ENCODE data around the gene DCLK1.

DCLK1 gene

GRCh38 chr13:36115306-36115705, 15.9 kb downstream of the DCLK1 start:
- Histone ChIP-seq H3K79me2 (ENCODE audit: insufficient read depth, low read depth) (no peaks in the 10 kb centered on the region), H2AFZ (ENCODE audit: low read depth) (no peak overlapping the region)
- no peak for TF ChIP-seq CTCF (conservative IDR thresholded peaks at IDR 0.05; ENCODE audit: low read depth, low read length)

GRCh38 chr13:36114233-36114632, 16.9 kb downstream of the DCLK1 start:
- no peak overlapping the region for H3K9ac ChIP-seq
- no peak overlapping the region for H3K27ac ChIP-seq
- no peak overlapping the region for H3K4me3 ChIP-seq (IDR thresholded peaks at IDR 0.05; ENCODE audit: insufficient read depth, low read depth, low read length)
- H3K79me2 ChIP-seq (ENCODE audit: insufficient read depth, low read depth), result no peaks in the 10 kb centered on the region
- no peaks in the 10 kb centered on the region for H3K4me1 ChIP-seq (ENCODE audit: low read depth, poor library complexity, severe bottlenecking)
- no peaks in the 10 kb centered on the region for H3K27me3 ChIP-seq (ENCODE audit: insufficient read depth, low read depth)
- no peak for TF ChIP-seq CTCF (conservative IDR thresholded peaks at IDR 0.05; ENCODE audit: low read depth, low read length)
- no peak overlapping the region for H2AFZ ChIP-seq (ENCODE audit: low read depth)
- no peaks in the 10 kb centered on the region for H4K20me1 ChIP-seq (ENCODE audit: insufficient read depth)
- no peaks in the 10 kb centered on the region for H3K36me3 ChIP-seq (ENCODE audit: insufficient read depth)
- no peak overlapping the region for H3K4me2 ChIP-seq

More at GRCh38 chr13:36115306-36115705, 15.9 kb downstream of the DCLK1 start:
- no peak overlapping the region for H3K9ac ChIP-seq
- no peak overlapping the region for H3K4me3 ChIP-seq (IDR thresholded peaks at IDR 0.05; ENCODE audit: insufficient read depth, low read depth, low read length)
- H3K27ac ChIP-seq, result no peak overlapping the region
- H3K27me3 ChIP-seq (ENCODE audit: insufficient read depth, low read depth), result no peaks in the 10 kb centered on the region
- no peaks in the 10 kb centered on the region for H4K20me1 ChIP-seq (ENCODE audit: insufficient read depth)
- no peaks in the 10 kb centered on the region for H3K4me1 ChIP-seq (ENCODE audit: low read depth, poor library complexity, severe bottlenecking)
- no peaks in the 10 kb centered on the region for H3K36me3 ChIP-seq (ENCODE audit: insufficient read depth)
- H3K4me2 ChIP-seq, result no peak overlapping the region

- H3K4me1 ChIP-seq (ENCODE audit: low read depth, poor library complexity, severe bottlenecking), result no peaks in the 10 kb centered on the region
- H3K36me3 ChIP-seq (ENCODE audit: insufficient read depth), result no peaks in the 10 kb centered on the region
- H3K9ac ChIP-seq, result no peak overlapping the region
- no peak overlapping the region for H3K4me2 ChIP-seq
- no peak overlapping the region for H3K4me3 ChIP-seq (IDR thresholded peaks at IDR 0.05; ENCODE audit: insufficient read depth, low read depth, low read length)
- no peak for TF ChIP-seq CTCF (conservative IDR thresholded peaks at IDR 0.05; ENCODE audit: low read depth, low read length)
- no peak overlapping the region for H3K27ac ChIP-seq
- no peaks in the 10 kb centered on the region for H4K20me1 ChIP-seq (ENCODE audit: insufficient read depth)
- H3K79me2 ChIP-seq (ENCODE audit: insufficient read depth, low read depth), result no peaks in the 10 kb centered on the region
- H2AFZ ChIP-seq (ENCODE audit: low read depth), result no peak overlapping the region
- no peaks in the 10 kb centered on the region for H3K27me3 ChIP-seq (ENCODE audit: insufficient read depth, low read depth)
These were observed 22.2 kb downstream of the DCLK1 start for GRCh38 chr13:36108954-36109353.

DNA sequence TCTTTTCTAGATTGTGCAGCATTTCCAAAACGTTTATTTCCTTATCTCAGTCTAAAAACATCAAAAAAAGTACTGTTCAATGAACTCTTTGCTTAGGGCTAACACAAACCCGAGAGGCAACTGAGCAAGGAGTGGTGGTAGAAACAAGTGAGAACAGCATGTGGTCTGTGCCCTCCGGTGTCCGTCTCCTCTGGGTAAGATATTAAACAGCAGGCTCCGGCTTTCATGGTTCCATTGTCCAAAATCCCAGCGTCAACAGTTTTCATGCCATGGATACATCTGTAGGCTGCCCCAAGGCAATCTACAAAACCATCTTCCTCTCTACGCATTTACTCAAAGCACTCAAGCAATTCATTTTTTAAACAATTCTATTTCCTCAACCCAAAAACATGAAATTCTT, 22.8 kb downstream of the DCLK1 start:
- no peak overlapping the region for H3K4me3 ChIP-seq (IDR thresholded peaks at IDR 0.05; ENCODE audit: insufficient read depth, low read depth, low read length)
- TF ChIP-seq CTCF (conservative IDR thresholded peaks at IDR 0.05; ENCODE audit: low read depth, low read length), result no peak

More for the DNA sequence above, 22.8 kb downstream of the DCLK1 start:
- no peak overlapping the region for H3K27ac ChIP-seq
- H3K36me3 ChIP-seq (ENCODE audit: insufficient read depth), result no peaks in the 10 kb centered on the region
- H3K4me2 ChIP-seq, result no peak overlapping the region
- H3K4me1 ChIP-seq (ENCODE audit: low read depth, poor library complexity, severe bottlenecking), result no peaks in the 10 kb centered on the region
- no peaks in the 10 kb centered on the region for H4K20me1 ChIP-seq (ENCODE audit: insufficient read depth)
- no peaks in the 10 kb centered on the region for H3K79me2 ChIP-seq (ENCODE audit: insufficient read depth, low read depth)
- H3K27me3 ChIP-seq (ENCODE audit: insufficient read depth, low read depth), result no peaks in the 10 kb centered on the region
- no peak overlapping the region for H2AFZ ChIP-seq (ENCODE audit: low read depth)
- H3K9ac ChIP-seq, result no peak overlapping the region
